ENCODE measurements around the gene SLC5A2. TPM values are rescaled to one million over a fixed set of nuclear protein-coding genes. Genes with fewer than 3 reads are reported as not detected.
"Not testable (repeated sequence)": the region's sequence is repeated elsewhere in the genome, so short reads cannot be mapped to it uniquely, and the experiment has no call there.

SLC5A2 gene
- total RNA-seq, 2 donors from 2014 or later, result 0.31 to 0.91 TPM

GRCh38 chr16:31471875-31472708 is 10.8 kb upstream of the SLC5A2 start, which contains the start of gene TGFB1I1:
Gene TGFB1I1, plus strand, starts transcription at chr16:31472152. Its CDS starts 37 bp downstream, at chr16:31472189.
- DNase-seq (ENCODE audit: low spot score in 2 of 2) (no peak), ATAC-seq (peak in 1 of 2 donors; percentile 10)
- H3K36me3 Mint-ChIP-seq, result no peaks in the 10 kb centered on the region
- no peaks in the 10 kb centered on the region for H3K9me3 Mint-ChIP-seq
- peak within 1 kb of the TSS in 1 of 2 donors; percentile 22 for H3K27ac Mint-ChIP-seq

DNA sequence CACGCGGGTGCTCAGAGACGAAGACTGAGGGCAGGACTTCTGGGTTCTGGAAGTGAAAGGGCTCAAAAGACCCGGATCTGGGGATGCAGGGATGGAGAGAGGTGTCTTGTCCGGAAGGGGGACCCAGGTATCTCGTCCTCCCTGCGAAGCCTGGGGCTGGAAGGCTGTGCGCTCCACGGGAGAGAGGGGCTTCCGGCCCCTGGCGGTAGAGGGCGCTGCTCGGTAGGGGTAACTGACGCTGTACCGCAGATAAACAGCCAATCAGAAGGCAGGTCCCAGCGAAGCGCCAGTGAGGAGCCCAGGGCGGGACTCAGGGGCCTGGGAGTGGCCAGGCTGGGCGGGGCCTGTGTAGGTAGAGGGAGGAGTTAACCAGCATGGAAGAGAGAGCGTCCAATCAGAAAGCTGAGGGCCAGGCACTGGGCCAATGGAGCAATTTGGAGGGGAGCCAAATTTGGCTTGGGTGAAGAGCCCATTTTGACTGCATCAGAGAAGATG is 10.2 kb upstream of the SLC5A2 start:
- no peaks in the 10 kb centered on the region for H3K36me3 Mint-ChIP-seq
- ATAC-seq (peak; percentile 7 to 64), DNase-seq (ENCODE audit: low spot score in 2 of 2) (peak in 1 of 2 donors; percentile 63)
- H3K27ac Mint-ChIP-seq, result peak overlapping the region in 1 of 2 donors; percentile 22
- no peaks in the 10 kb centered on the region for H3K9me3 Mint-ChIP-seq

- Mint-ChIP-seq H3K36me3 (no peaks in the 10 kb centered on the region), H3K27ac (no peak overlapping the region), H3K9me3 (no peaks in the 10 kb centered on the region)
- ATAC-seq, result no peak
- no peak for DNase-seq (ENCODE audit: low spot score in 2 of 2)
Observed at GRCh38 chr16:31473264-31473984, 9.5 kb upstream of the SLC5A2 start.

- no peaks in the 10 kb centered on the region for H3K36me3 Mint-ChIP-seq
- DNase-seq (ENCODE audit: low spot score in 2 of 2) (no peak), ATAC-seq (no peak)
- no peaks in the 10 kb centered on the region for H3K9me3 Mint-ChIP-seq
- no peak overlapping the region for H3K27ac Mint-ChIP-seq
Observed at GRCh38 chr16:31474173-31474714, 8.7 kb upstream of the SLC5A2 start.

DNA sequence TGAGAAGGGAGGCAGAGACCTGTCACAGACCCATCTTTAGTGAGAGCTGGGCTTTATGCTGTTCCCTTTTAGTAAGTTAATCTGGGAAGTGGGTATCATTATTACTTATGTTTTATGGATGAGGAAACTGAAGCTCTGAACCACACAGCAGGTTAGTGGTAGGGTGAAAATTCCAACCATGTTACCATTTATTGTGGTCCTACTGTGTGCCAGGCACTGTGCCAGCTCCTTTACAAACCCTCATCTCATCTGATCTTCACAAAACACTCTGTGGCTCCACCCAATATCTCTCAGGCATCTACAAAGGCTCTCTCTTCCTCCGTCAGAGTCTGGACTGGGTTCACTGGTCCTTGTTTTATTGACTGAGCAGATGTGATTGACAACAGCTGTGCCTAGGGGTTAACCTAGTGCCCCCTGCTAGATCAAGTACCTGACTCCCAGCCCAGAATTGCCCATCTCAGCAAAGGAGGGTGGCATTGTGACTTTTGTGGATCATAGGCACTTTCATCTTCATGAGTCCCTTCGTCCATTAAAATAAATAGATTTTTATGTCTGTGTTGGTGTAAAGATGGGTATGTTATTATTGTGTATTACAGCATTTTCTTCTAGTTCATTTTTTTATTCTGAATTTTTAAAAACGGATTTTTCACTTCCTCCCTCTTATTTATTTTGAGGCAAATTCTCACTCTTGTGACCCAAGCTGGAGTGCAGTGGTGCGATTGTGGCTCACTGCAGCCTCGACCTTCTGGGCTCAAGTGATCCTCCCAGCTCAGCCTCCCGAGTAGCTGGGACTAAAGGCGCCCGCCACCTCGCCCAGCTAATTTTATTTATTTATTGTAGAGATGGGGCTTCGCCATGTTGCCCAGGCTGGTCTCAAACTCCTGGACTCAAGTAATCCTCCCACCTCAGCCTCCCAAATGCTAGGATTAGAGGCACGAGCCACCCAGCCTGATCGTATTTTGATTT is 7.9 kb upstream of the SLC5A2 start:
- DNase-seq (ENCODE audit: low spot score in 2 of 2) (no peak), ATAC-seq (no peak)
- H3K9me3 Mint-ChIP-seq, result no peaks in the 10 kb centered on the region
- H3K27ac Mint-ChIP-seq, result no peak overlapping the region
- no peaks in the 10 kb centered on the region for H3K36me3 Mint-ChIP-seq

DNA sequence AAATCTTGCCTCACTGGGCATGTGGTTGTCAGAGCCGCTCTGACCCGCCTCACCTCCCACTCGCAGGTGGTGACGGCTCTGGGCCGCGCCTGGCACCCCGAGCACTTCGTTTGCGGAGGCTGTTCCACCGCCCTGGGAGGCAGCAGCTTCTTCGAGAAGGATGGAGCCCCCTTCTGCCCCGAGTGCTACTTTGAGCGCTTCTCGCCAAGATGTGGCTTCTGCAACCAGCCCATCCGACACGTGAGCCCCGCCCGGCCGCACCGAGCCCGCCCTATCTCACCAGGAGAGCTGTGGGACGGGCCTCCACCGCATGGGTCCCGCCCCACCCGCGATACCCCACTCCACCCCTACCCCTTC is 7.0 kb upstream of the SLC5A2 start:
- H3K36me3 Mint-ChIP-seq, result no peaks in the 10 kb centered on the region
- no peak for DNase-seq (ENCODE audit: low spot score in 2 of 2)
- H3K9me3 Mint-ChIP-seq, result no peaks in the 10 kb centered on the region
- H3K27ac Mint-ChIP-seq, result no peak overlapping the region
- ATAC-seq, result no peak

DNA sequence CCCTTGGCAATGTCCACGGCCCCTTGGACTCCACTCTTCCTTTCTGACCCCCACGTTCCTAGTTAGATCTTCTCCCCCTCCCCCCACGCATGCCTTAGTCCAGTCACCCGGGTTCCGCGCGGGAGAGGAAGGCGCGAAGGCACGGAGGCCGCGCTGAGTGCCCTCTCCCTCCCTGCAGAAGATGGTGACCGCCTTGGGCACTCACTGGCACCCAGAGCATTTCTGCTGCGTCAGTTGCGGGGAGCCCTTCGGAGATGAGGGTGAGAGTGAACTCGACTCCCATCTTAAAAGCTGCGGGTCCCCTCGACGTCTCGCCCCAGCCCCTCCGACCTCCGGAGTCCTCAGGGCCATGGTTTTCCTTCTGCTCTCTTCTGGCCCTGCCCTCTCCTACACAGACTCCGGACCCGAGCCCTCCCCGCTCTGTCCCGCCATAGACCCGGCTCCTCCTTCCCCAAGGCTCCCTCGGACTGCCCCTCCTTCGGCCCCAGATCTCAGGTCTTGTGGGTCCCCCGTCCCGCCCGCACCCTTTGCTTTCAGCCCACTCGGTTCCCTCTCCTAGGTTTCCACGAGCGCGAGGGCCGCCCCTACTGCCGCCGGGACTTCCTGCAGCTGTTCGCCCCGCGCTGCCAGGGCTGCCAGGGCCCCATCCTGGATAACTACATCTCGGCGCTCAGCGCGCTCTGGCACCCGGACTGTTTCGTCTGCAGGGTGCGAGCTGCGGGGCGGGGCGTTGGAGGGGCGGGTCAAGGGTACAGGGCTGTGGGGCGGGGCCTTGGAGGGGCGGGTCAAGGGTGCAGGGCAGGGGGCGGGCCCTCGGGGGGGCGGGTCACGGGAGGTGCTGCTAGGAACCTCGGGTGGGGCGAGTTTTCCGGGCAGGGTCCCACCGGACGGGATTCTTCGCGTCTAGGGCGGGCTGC is 6.4 kb upstream of the SLC5A2 start:
- ATAC-seq, result peak; percentile 88 to 89
- H3K27ac Mint-ChIP-seq, result peak overlapping the region in 1 of 2 donors; percentile 64
- H3K9me3 Mint-ChIP-seq, result no peaks in the 10 kb centered on the region

DNA sequence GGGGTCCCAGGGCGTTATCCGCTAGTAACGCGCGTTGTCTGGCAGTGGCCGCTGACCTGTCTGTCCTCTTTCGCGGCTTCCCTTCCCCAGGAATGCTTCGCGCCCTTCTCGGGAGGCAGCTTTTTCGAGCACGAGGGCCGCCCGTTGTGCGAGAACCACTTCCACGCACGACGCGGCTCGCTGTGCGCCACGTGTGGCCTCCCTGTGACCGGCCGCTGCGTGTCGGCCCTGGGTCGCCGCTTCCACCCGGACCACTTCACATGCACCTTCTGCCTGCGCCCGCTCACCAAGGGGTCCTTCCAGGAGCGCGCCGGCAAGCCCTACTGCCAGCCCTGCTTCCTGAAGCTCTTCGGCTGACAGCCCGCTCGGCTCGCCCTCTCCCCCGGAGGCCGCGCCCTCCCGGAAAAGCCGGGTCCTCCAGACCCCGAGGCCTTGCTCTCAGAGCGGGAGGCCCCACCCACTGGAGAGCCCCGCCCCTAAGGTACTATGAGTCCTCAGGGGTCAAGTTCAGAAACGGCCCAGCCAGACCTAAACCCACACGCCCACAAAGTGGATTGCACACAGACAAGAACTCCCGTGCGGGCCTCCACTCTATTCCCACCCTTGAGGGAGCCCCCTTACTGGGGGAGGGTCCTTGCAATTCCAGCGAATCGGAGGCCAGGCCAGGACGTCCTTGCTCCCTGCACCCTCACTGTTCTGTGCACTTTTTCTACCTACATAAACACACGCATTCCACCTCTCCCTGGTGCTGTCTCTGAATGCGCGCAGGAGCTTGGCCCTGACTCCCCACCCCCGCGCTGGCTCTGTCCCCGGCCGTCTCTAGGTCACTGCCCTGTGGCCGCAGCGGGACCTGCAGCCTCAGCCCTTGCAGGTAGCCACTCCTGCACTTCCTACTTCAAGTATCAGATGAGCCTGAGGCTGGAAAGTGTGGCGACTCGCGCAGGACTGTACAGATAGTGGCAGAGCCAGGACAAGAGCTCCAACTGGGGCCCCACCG is 5.4 kb upstream of the SLC5A2 start:
- no peaks in the 10 kb centered on the region for H3K9me3 Mint-ChIP-seq
- peak; percentile 22 to 31 for ATAC-seq
- H3K36me3 Mint-ChIP-seq, result no peaks in the 10 kb centered on the region
- no peak for DNase-seq (ENCODE audit: low spot score in 2 of 2)
- H3K27ac Mint-ChIP-seq, result peak overlapping the region in 1 of 2 donors; percentile 10

More for the DNA sequence above, 6.4 kb upstream of the SLC5A2 start:
- H3K36me3 Mint-ChIP-seq, result no peaks in the 10 kb centered on the region
- DNase-seq (ENCODE audit: low spot score in 2 of 2), result peak in 1 of 2 donors; percentile 77

GRCh38 chr16:31478956-31479355 is 4.0 kb upstream of the SLC5A2 start:
- no peaks in the 10 kb centered on the region for H3K36me3 Mint-ChIP-seq
- no peak for ATAC-seq
- H3K9me3 Mint-ChIP-seq, result no peaks in the 10 kb centered on the region
- DNase-seq (ENCODE audit: low spot score in 2 of 2), result no peak
- no peak overlapping the region for H3K27ac Mint-ChIP-seq

DNA sequence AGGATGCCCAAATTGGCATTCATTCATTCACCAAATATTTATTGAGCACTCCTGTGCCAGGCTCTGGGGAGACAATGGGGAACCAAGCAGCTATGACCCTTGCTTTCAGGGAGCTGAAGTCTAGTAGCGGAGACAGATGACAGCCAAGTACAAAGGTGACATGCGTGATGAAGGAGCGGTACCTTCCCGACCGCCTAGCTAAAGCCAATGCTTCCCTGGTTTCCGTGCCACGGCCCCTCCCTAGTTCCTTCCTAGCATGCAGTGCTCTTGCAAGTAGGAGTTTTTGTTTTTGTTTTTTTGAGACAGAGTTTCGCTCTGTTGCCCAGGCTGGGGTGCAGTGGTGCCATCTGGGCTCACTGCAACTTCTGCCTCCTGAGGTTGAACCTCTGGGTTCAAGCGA is 3.2 kb upstream of the SLC5A2 start:
- no peak for ATAC-seq
- H3K9me3 Mint-ChIP-seq, result no peaks in the 10 kb centered on the region
- H3K27ac Mint-ChIP-seq, result no peak overlapping the region
- H3K36me3 Mint-ChIP-seq, result no peaks in the 10 kb centered on the region
- no peak for DNase-seq (ENCODE audit: low spot score in 2 of 2)

GRCh38 chr16:31480851-31481536 is 1.9 kb upstream of the SLC5A2 start:
- H3K9me3 Mint-ChIP-seq, result no peaks in the 10 kb centered on the region
- H3K36me3 Mint-ChIP-seq, result no peaks in the 10 kb centered on the region
- no peak overlapping the region for H3K27ac Mint-ChIP-seq
- DNase-seq (ENCODE audit: low spot score in 2 of 2) (no peak), ATAC-seq (no peak)

- H3K9me3 Mint-ChIP-seq; DNase-seq (ENCODE audit: low spot score in 2 of 2); H3K36me3 Mint-ChIP-seq; ATAC-seq; H3K27ac Mint-ChIP-seq: not testable (repeated sequence)
Observed at GRCh38 chr16:31484048-31484447, 1.1 kb downstream of the SLC5A2 start.

DNA sequence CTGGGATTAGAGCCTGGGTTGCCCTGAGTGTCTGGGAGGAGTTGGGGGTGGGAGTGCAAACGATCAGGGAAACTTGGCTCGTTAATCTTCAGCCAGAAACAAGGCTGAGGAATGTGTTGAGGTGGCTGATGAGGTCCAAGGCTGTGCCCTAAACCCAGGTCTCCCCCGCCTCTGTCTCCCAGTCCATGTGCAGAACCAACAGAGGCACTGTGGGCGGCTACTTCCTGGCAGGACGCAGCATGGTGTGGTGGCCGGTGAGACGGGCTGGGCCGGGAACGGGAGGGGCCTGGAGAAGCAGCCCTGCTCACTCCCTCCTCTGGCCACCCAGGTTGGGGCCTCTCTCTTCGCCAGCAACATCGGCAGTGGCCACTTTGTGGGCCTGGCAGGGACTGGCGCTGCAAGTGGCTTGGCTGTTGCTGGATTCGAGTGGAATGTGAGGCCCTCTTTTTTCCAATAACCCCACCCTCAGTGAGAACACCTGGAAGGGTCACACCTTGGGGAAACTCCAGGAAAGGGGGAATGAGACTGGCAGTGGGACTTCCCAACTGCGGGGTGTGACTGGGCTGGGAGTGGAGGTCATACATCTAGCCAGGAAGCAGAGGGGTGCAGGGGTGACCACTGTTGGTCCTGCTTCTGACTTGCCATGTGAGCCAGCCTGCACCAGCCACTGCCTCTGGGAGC is 1.7 kb downstream of the SLC5A2 start:
- DNase-seq (ENCODE audit: low spot score in 2 of 2), result no peak
- Mint-ChIP-seq H3K27ac (no peak overlapping the region), H3K9me3 (no peaks in the 10 kb centered on the region), H3K36me3 (no peaks in the 10 kb centered on the region)
- no peak for ATAC-seq
